ENCODE results near the gene COBL. TPM values are rescaled to one million over a fixed set of nuclear protein-coding genes. Genes with fewer than 3 reads are reported as not detected.

Gene COBL
- total RNA-seq, 1 donor from 2014 or later, result 27.9 TPM

DNA sequence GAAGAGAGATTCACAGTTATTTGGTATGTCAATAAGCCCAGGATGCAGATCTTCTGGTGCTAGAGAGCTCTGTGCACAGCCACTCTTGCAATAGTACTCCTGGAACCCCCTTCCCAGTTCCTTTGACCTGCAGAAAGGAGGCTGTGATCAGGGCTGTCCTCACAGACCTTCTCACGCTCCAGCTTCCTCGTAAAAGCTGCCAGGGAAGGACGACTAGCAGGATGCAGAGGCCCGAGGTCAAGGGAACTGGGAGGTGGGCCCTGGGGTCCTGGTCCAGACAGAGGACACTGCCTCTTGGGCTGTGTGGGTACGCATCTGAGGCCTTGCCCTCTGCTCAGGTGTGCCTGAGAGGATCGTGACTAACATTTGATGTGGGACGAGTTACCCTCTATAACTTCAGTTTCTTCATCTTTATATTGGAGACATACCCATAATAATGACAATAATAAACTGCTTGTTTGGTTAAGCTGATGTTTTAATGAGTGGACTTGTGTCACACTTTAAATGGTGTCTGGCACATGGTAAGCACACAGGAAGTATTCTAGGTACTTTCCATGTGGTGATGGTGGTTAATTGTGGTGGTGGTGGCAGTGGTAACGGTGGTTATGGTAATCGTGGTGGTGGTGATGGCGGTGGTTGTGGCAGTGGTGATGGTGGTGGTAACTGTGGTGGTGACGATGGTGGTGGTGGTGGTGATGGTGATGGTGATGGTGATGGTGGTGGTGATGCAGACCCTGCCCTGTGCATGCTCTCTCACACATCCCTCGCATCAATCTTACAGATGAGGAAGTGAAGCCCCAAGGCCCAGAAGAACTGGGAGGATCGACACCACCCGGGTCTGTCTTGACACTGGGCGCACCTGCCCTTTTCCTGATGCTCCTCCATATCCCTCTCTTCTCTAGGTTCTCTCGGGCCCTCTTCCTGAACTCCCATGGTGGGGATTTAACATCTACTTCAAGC lies 298.8 kb downstream of the COBL start:
- Histone ChIP-seq H3K27me3 (ENCODE audit: low read depth) (no peaks in the 10 kb centered on the region), H3K4me1 (no peaks in the 10 kb centered on the region), H3K9me3 (no peaks in the 10 kb centered on the region), H3K27ac (no peak overlapping the region), H3K36me3 (no peaks in the 10 kb centered on the region), H3K4me3 (no peak overlapping the region)
- intact Hi-C loops (cut with DNase I), result no loop called here
- ATAC-seq (no peak), DNase-seq (no peak)
- TF ChIP-seq, protein P1, sequence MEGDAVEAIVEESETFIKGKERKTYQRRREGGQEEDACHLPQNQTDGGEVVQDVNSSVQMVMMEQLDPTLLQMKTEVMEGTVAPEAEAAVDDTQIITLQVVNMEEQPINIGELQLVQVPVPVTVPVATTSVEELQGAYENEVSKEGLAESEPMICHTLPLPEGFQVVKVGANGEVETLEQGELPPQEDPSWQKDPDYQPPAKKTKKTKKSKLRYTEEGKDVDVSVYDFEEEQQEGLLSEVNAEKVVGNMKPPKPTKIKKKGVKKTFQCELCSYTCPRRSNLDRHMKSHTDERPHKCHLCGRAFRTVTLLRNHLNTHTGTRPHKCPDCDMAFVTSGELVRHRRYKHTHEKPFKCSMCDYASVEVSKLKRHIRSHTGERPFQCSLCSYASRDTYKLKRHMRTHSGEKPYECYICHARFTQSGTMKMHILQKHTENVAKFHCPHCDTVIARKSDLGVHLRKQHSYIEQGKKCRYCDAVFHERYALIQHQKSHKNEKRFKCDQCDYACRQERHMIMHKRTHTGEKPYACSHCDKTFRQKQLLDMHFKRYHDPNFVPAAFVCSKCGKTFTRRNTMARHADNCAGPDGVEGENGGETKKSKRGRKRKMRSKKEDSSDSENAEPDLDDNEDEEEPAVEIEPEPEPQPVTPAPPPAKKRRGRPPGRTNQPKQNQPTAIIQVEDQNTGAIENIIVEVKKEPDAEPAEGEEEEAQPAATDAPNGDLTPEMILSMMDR (IDR thresholded peaks at IDR 0.05), result no peak

DNA sequence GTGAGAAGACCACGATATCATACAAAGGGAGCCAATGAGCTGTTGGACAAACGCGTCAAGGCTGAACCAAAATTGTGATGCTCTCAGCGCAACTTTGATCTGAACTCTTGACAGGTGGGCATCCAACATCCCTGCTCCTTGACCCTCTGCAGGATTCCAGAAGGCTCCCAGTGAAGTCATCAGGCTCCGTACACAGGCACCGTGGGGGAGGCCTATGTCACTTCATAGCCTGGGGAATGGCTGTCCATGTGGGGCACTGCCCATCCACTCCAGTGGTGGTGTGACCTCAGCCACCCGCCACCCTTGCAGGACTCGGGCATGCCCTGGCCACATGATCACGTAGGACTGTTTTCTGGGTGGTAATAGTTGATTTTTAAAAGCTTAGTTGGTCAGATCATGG lies 300.1 kb downstream of the COBL start:
- no peak overlapping the region for H3K27ac ChIP-seq
- ATAC-seq (no peak), DNase-seq (no peak)
- TF ChIP-seq, protein P1 (IDR thresholded peaks at IDR 0.05), result no peak
- H3K36me3 ChIP-seq, result no peaks in the 10 kb centered on the region
- intact Hi-C loops (cut with DNase I), result no loop called here
- no peaks in the 10 kb centered on the region for H3K4me1 ChIP-seq
- H3K9me3 ChIP-seq, result no peaks in the 10 kb centered on the region
- no peak overlapping the region for H3K4me3 ChIP-seq
- H3K27me3 ChIP-seq (ENCODE audit: low read depth), result no peaks in the 10 kb centered on the region

DNA sequence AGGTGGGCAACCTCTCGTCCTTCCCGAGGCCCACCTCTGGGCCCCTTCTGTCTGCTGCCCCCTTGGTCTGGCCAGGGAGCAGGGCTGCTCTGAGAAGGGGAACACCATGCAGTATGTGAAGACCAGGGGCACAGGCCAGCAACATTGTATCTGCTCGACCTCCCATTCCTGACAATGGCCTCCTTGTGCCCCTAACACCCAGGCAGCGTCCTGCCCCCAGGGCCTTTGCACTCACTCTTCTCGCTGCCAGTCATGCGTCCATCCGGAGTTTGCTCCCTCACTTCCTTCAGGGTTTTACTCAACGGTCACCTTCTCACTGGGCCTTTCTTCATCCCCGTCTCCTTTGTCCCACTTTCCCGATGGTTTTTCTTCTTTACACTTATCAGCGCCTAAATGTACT lies 301.0 kb downstream of the COBL start:
- TF ChIP-seq, protein P1 (IDR thresholded peaks at IDR 0.05), result no peak
- no peak for ATAC-seq
- intact Hi-C loops (cut with DNase I), result no loop called here
- Histone ChIP-seq H3K4me1 (no peaks in the 10 kb centered on the region), H3K27ac (no peak overlapping the region), H3K36me3 (no peaks in the 10 kb centered on the region), H3K27me3 (ENCODE audit: low read depth) (no peaks in the 10 kb centered on the region), H3K9me3 (no peaks in the 10 kb centered on the region), H3K4me3 (no peak overlapping the region)
- no peak for DNase-seq

DNA sequence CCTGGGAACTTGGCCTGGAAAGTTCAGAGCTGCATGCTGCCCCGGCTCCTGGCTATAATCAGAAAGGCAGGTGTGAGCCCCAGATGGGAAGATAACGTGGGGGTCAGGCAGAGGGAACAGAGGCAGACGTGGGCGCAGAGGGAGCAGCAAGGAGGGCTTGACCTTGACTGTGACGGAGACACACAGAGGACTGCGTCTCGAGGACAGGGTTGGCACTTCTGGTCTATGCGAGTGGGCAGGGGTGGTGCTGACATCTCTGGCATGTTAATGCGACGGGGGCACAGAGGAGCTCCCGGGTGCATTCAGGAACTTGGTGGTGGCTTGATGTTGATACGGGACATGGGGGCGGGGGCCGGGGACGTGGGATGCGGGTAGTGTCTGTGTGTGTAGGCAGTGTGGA lies 301.8 kb downstream of the COBL start:
- ATAC-seq, result no peak
- Histone ChIP-seq H3K27me3 (ENCODE audit: low read depth) (no peaks in the 10 kb centered on the region), H3K27ac (no peak overlapping the region), H3K4me3 (no peak overlapping the region), H3K36me3 (no peaks in the 10 kb centered on the region), H3K4me1 (no peaks in the 10 kb centered on the region), H3K9me3 (no peaks in the 10 kb centered on the region)
- intact Hi-C loops (cut with DNase I), result no loop called here
- no peak for DNase-seq
- TF ChIP-seq, protein P1 (IDR thresholded peaks at IDR 0.05), result no peak

DNA sequence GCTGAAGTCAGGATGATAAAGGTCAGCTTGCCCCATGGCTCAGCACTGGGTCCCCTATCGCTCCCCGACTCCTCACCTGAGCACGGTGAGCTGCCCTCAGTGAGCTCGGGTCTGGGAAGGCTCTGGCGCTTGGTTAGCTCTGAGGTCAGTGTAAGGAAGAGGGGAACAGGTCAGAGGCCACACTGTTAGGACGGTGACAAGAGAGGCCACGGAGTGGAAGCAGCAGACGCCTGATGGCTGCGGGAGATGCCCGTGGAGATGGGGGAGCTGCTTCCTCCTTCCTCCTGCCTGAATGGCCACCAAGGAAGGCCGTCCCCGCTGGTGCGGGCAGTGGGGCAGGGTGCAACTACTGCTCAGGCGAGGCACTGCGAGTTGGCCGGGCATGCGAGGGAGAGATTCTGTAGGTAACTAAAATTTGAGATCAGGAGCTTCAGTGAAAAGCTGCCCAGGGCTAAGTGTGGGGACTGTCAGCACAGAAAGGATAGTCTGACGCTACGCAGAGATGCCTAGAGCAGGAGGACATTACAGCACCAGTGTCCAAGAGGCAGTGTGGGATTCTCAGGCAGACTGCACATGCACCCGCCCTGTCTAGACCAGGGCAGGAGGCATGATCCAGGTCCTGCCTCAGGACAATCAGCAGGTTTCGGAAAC lies 302.6 kb downstream of the COBL start:
- TF ChIP-seq, protein P1 (IDR thresholded peaks at IDR 0.05), result no peak
- intact Hi-C loops (cut with DNase I), result no loop called here
- Histone ChIP-seq H3K4me3 (no peak overlapping the region), H3K36me3 (no peaks in the 10 kb centered on the region), H3K27ac (no peak overlapping the region), H3K27me3 (ENCODE audit: low read depth) (no peaks in the 10 kb centered on the region), H3K4me1 (no peaks in the 10 kb centered on the region), H3K9me3 (no peaks in the 10 kb centered on the region)
- DNase-seq, result no peak
- no peak for ATAC-seq
